SU-DHL-6 (cell line): ENCODE data around the gene CYP19A1.

Experiments
- H2AFZ ChIP-seq: fragments of 200-600 bp; sonication (generic); 2 replicates; pipeline ENCODE4 v1.6.1; 2014; ENCODE audit warnings: low read depth, mild to moderate bottlenecking, moderate library complexity, mixed read lengths, antibody characterized with exemption, low read length; ENCODE audit not compliant: severe bottlenecking
- H3F3A ChIP-seq: fragments of 200-600 bp; shearing (Covaris generic); 2 replicates; pipeline ENCODE4 v1.6.0; 2016; ENCODE audit warnings: antibody characterized with exemption, mild to moderate bottlenecking; ENCODE audit not compliant: insufficient read depth
- H3K27ac ChIP-seq: fragments of 200-600 bp; sonication (generic); 2 replicates; pipeline ENCODE4 v1.5.1; 2016; ENCODE audit warnings: low read depth, mild to moderate bottlenecking, low read length, moderate library complexity, mixed read lengths
- H3K27me3 ChIP-seq: fragments of 200-600 bp; sonication (generic), shearing (Covaris generic); 2 replicates; pipeline ENCODE4 v1.6.0; 2014; ENCODE audit warnings: mild to moderate bottlenecking, low read length
- H3K36me3 ChIP-seq: fragments of 200-600 bp; sonication (generic); 2 replicates; pipeline ENCODE4 v1.6.1; 2014; ENCODE audit warnings: mild to moderate bottlenecking, low read length, mixed read lengths
- H3K4me2 ChIP-seq: fragments of 300-600, 200-600 bp; shearing (Covaris generic), sonication (generic); 2 replicates; pipeline ENCODE4 v1.6.0; 2014; ENCODE audit warnings: low read length, low read depth, mild to moderate bottlenecking; ENCODE audit not compliant: poor library complexity, severe bottlenecking
- H3K4me3 ChIP-seq: fragments of 200-600 bp; sonication (generic); 2 replicates; pipeline ENCODE4 v1.5.1; 2014; ENCODE audit warnings: antibody characterized with exemption, low read length, mild to moderate bottlenecking, mixed read lengths; ENCODE audit not compliant: insufficient read depth, poor library complexity, severe bottlenecking
- H3K79me2 ChIP-seq: fragments of 200-600 bp; sonication (generic); 2 replicates; pipeline ENCODE4 v1.6.1; 2014; ENCODE audit warnings: mild to moderate bottlenecking, low read length, moderate library complexity; ENCODE audit not compliant: insufficient read depth
- H3K9ac ChIP-seq: fragments of 200-600 bp; sonication (generic); 2 replicates; pipeline ENCODE4 v1.7.0; 2014; ENCODE audit warnings: mild to moderate bottlenecking, low read length
- H3K9me2 ChIP-seq: fragments of 200-600 bp; sonication (generic); replicated peaks from 2 replicates; pipeline ENCODE4 v1.6.1; 2014; ENCODE audit warnings: low read length; ENCODE audit not compliant: insufficient read depth
- H3K9me3 ChIP-seq: fragments of 200-600 bp; sonication (generic); 2 replicates; pipeline ENCODE4 v1.6.1; 2014; ENCODE audit warnings: low read length, mixed read lengths; ENCODE audit not compliant: insufficient read depth
- H4K20me1 ChIP-seq: fragments of 200-600 bp; sonication (generic); 2 replicates; pipeline ENCODE4 v1.6.1; 2014; ENCODE audit warnings: low read depth, mild to moderate bottlenecking, antibody characterized with exemption, low read length, moderate library complexity, mixed read lengths
- EZH2phosphoT487 ChIP-seq: fragments of 200-600 bp; sonication (generic), shearing (Covaris generic); conservative IDR thresholded peaks from 2 replicates; pipeline ENCODE4 v1.6.1; 2018; ENCODE audit warnings: mild to moderate bottlenecking, antibody characterized with exemption, low read length, moderate library complexity, mixed read lengths
- TF ChIP-seq, protein P1 (sequence below): fragments of 200-600 bp; sonication (generic); IDR thresholded peaks from one replicate; pipeline ENCODE4 v1.5.1; 2017; ENCODE audit warnings: antibody characterized with exemption, mild to moderate bottlenecking, low read length, moderate library complexity; ENCODE audit not compliant: insufficient read depth, poor library complexity, severe bottlenecking

Gene CYP19A1

DNA sequence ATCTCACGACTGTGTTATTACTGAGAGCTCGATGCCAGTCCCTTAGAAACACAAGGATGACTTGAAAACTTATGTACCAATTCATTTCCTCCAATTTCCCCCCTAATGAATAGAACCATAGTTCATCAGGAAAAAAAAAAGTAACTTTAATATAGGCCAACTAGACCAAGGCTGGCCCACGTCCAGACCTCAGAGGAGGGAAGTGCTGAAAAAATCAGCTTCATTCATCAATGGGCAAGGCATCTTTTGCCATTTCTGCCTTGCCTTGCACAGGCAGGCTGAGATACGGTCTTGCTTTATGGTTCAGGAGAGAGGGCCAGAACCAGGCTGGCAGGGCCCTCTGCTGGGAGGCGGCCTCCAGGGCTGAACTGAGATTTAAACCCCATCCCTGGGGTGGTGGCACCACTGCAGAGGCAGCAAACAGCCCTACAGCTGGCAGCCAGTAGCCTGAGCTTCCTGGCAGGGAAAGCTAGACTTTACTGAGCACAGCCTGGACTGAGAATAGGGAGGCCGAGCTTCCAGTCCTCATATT, 139.6 kb downstream of the CYP19A1 start:
- Histone ChIP-seq H3K27ac (no peak overlapping the region), H3K36me3 (no peaks in the 10 kb centered on the region), H3F3A (no peaks in the 10 kb centered on the region), H3K79me2 (no peaks in the 10 kb centered on the region), H3K4me3 (no peak overlapping the region), H4K20me1 (no peaks in the 10 kb centered on the region), H3K9ac (no peak overlapping the region), H3K9me3 (no peaks in the 10 kb centered on the region), H2AFZ (no peak overlapping the region), H3K27me3 (no peaks in the 10 kb centered on the region), H3K4me2 (no peak overlapping the region), H3K9me2 (no peaks in the 10 kb centered on the region)
- TF ChIP-seq, protein P1, sequence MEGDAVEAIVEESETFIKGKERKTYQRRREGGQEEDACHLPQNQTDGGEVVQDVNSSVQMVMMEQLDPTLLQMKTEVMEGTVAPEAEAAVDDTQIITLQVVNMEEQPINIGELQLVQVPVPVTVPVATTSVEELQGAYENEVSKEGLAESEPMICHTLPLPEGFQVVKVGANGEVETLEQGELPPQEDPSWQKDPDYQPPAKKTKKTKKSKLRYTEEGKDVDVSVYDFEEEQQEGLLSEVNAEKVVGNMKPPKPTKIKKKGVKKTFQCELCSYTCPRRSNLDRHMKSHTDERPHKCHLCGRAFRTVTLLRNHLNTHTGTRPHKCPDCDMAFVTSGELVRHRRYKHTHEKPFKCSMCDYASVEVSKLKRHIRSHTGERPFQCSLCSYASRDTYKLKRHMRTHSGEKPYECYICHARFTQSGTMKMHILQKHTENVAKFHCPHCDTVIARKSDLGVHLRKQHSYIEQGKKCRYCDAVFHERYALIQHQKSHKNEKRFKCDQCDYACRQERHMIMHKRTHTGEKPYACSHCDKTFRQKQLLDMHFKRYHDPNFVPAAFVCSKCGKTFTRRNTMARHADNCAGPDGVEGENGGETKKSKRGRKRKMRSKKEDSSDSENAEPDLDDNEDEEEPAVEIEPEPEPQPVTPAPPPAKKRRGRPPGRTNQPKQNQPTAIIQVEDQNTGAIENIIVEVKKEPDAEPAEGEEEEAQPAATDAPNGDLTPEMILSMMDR = no peak
- TF ChIP-seq EZH2phosphoT487 = no peak

DNA sequence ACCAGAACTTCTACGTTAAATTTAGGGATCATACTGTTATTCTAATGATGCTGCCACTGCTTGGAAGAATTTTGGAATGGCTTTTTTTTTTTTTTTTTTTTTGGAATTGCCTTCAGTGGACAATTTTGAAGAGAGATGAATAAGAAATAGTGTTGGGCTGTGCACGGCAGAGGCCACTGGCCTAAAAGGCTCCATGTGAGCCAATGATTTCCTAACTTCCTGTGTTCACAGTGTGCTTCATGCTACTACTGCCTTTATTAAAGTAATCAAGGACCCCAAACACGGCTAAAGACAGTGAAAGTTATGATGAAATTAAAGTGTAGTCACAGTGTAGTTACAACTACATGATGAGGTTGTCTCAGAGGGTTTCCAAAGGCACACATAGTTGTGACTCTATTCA, 142.9 kb downstream of the CYP19A1 start:
- no peak overlapping the region for H3K4me3 ChIP-seq
- no peaks in the 10 kb centered on the region for H3K9me3 ChIP-seq
- H3K9ac ChIP-seq = no peak overlapping the region
- no peak overlapping the region for H2AFZ ChIP-seq
- H3K79me2 ChIP-seq = no peaks in the 10 kb centered on the region
- no peaks in the 10 kb centered on the region for H3K9me2 ChIP-seq
- no peak overlapping the region for H3K27ac ChIP-seq
- H4K20me1 ChIP-seq = no peaks in the 10 kb centered on the region
- TF ChIP-seq, protein P1 = no peak
- TF ChIP-seq EZH2phosphoT487 = no peak
- no peaks in the 10 kb centered on the region for H3F3A ChIP-seq
- H3K36me3 ChIP-seq = no peaks in the 10 kb centered on the region
- H3K27me3 ChIP-seq = no peaks in the 10 kb centered on the region
- no peak overlapping the region for H3K4me2 ChIP-seq

DNA sequence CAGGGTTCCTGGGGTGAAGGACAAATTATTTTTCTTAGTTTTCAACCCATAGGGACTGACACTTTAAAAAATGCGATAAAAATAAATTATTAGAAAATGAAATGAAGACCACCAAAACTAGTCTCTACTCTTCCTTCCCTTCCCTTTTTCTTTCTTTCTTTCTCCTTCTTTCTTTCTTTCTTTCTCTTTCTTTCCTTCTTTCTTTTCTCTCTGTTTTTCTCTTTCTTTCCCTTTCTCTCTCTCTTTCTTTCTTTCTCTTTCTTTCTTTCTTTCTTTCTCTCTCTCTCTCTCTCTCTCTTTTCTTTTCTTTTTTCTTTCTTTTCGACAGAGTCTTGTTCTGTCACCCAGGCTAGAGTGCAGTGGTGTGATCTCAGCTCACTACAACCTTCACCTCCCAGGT, 144.4 kb downstream of the CYP19A1 start:
- no peak overlapping the region for H3K4me2 ChIP-seq
- H3K27ac ChIP-seq = no peak overlapping the region
- no peak for TF ChIP-seq EZH2phosphoT487
- TF ChIP-seq, protein P1 = no peak
- H3K27me3 ChIP-seq = no peaks in the 10 kb centered on the region
- no peak overlapping the region for H2AFZ ChIP-seq
- no peak overlapping the region for H3K9ac ChIP-seq
- H3F3A ChIP-seq = no peaks in the 10 kb centered on the region
- H3K36me3 ChIP-seq = no peaks in the 10 kb centered on the region
- H3K9me3 ChIP-seq = no peaks in the 10 kb centered on the region
- H3K4me3 ChIP-seq = no peak overlapping the region
- H4K20me1 ChIP-seq = no peaks in the 10 kb centered on the region
- H3K9me2 ChIP-seq = no peaks in the 10 kb centered on the region
- no peaks in the 10 kb centered on the region for H3K79me2 ChIP-seq
